HG03097 (cell line): ENCODE results near the gene PSIP1.
A peak's percentile ranks its signal among the peaks of the same experiment; 100 is the strongest.

Source experiments
- ATAC-seq: cut with Tn5 transposase; IDR thresholded peaks from one replicate; pipeline ENCODE4 v1.9.1; 2021; ENCODE audit not compliant: unreplicated experiment, low FRiP score

PSIP1 gene

GRCh38 chr9:15509931-15510788, 610 bp downstream of the PSIP1 start:
- peak; percentile 28 for ATAC-seq

- ATAC-seq, result no peak
Observed at GRCh38 chr9:15505921-15506320, 4.8 kb downstream of the PSIP1 start.

- ATAC-seq, result no peak
Observed at GRCh38 chr9:15501803-15502202, 9.0 kb downstream of the PSIP1 start.

GRCh38 chr9:15501179-15501578, 9.6 kb downstream of the PSIP1 start:
- ATAC-seq, result no peak

- ATAC-seq, result no peak
Observed at GRCh38 chr9:15499139-15499538, 11.6 kb downstream of the PSIP1 start.

GRCh38 chr9:15498246-15498995, 12.3 kb downstream of the PSIP1 start:
- no peak for ATAC-seq

GRCh38 chr9:15492485-15493150, 18.2 kb downstream of the PSIP1 start:
- ATAC-seq, result no peak

- no peak for ATAC-seq
Observed at GRCh38 chr9:15491950-15492349, 18.8 kb downstream of the PSIP1 start.

GRCh38 chr9:15485836-15486666, 24.7 kb downstream of the PSIP1 start:
- ATAC-seq, result no peak

- no peak for ATAC-seq
Observed at GRCh38 chr9:15484802-15485201, 26.0 kb downstream of the PSIP1 start.

GRCh38 chr9:15482146-15482545, 28.6 kb downstream of the PSIP1 start:
- no peak for ATAC-seq

GRCh38 chr9:15480028-15480427, 30.7 kb downstream of the PSIP1 start:
- ATAC-seq, result no peak

- no peak for ATAC-seq
Observed at GRCh38 chr9:15475923-15476536, 34.7 kb downstream of the PSIP1 start.

GRCh38 chr9:15469862-15470261, 40.9 kb downstream of the PSIP1 start:
- no peak for ATAC-seq

- no peak for ATAC-seq
Observed at GRCh38 chr9:15469406-15469805, 41.4 kb downstream of the PSIP1 start.

GRCh38 chr9:15468145-15468544, 42.6 kb downstream of the PSIP1 start:
- no peak for ATAC-seq

GRCh38 chr9:15461601-15462000, 49.2 kb downstream of the PSIP1 start:
- ATAC-seq, result no peak

GRCh38 chr9:15461056-15461455, 49.7 kb downstream of the PSIP1 start:
- ATAC-seq, result no peak

GRCh38 chr9:15453956-15454355, 56.8 kb downstream of the PSIP1 start:
- ATAC-seq, result no peak

- ATAC-seq, result no peak
Observed at GRCh38 chr9:15444141-15444540, 66.6 kb downstream of the PSIP1 start.
